Activated CD4-positive, CD25-positive, alpha-beta regulatory T cell treated with anti-CD3 and anti-CD28 coated beads, Interleukin-2, amount 50 U/mL, for 16 hours (primary cell): ENCODE data around the gene LPCAT1.

ENCODE experiments used
- DNase-seq: peaks from one replicate; pipeline ENCODE4 v3.0.0-alpha.2; 2020; ENCODE audit warnings: low read depth, low spot score

Gene LPCAT1

DNA sequence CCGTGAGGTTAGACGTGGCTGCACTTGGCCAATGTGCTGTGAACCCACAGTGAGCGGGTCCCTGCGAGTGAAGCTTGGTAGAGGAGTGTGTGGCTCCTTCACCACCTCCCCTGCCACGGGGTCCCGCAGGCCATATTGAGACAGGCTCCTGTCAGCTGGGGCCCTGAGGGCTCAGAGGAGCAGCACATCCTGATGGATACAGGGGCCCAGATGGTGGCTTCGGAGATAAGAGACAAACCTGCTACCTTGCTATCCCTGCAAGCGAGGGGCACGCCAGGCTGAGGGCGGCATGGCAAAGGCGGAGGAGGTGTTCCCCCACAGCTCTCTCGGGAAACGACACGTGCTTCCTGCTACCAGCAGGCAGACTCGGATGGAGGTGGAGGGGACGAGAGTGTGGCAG lies 111.6 kb downstream of the LPCAT1 start:
- DNase-seq: no peak
